ENCODE data around the gene PLCB4. TPM values are rescaled to one million over a fixed set of nuclear protein-coding genes. Genes with fewer than 3 reads are reported as not detected.

Gene PLCB4
- polyA plus RNA-seq, 3 donors = not detected

- no peak overlapping the region for H3K27ac Mint-ChIP-seq
- peaks cover 31 to 59% of the 10 kb centered on the region in 2 donors for H3K4me1 ChIP-seq (ENCODE audit: control insufficient read depth in 1 of 2, insufficient read depth in 2 of 2, low read length in 2 of 2)
- H3K4me3 ChIP-seq (replicated peaks in 1 of 3; ENCODE audit: low read depth in 2 of 3, low read length in 3 of 3) = peak overlapping the region in 1 of 3 experiments; percentile 19
- peaks cover 0 to 2% (median 0%) of the 10 kb centered on the region in 7 donors for H3K9me3 Mint-ChIP-seq
- H4K20me1 ChIP-seq (ENCODE audit: insufficient read depth, low read length) = no peaks in the 10 kb centered on the region
- no CpG with 5 or more reads among the region's 2 CpGs for WGBS (ENCODE audit: insufficient coverage)
- intact Hi-C loops (cut with micrococcal nuclease) = no loop called here
- no peak overlapping the region for H3K27ac ChIP-seq (ENCODE audit: low read depth in 1 of 2, low read length in 2 of 2)
- H3K27me3 ChIP-seq (ENCODE audit: control insufficient read depth in 2 of 2, insufficient read depth in 2 of 2, low read length in 2 of 2) = no peaks in the 10 kb centered on the region
- no peak for TF ChIP-seq CTCF (IDR thresholded peaks at IDR 0.05)
- no peak overlapping the region for H3K9ac ChIP-seq (ENCODE audit: insufficient read depth, low read length, poor library complexity, severe bottlenecking)
- H3K4me3 Mint-ChIP-seq = no peak overlapping the region
- no peaks in the 10 kb centered on the region for H3K9me3 ChIP-seq (replicated peaks in 1 of 2; ENCODE audit: control insufficient read depth in 1 of 2, insufficient read depth in 1 of 2, low read length in 2 of 2)
- no peak for DNase-seq
- H3K27me3 Mint-ChIP-seq (ENCODE audit: low read depth in 3 of 3) = peaks cover 2 to 4% (median 2%) of the 10 kb centered on the region in 3 donors
- no peak overlapping the region for H2AFZ ChIP-seq (ENCODE audit: insufficient read depth, low read depth, low read length, poor library complexity, severe bottlenecking)
- no peak overlapping the region for H3K4me2 ChIP-seq (replicated peaks; ENCODE audit: extremely low read depth, low read length, poor library complexity, severe bottlenecking)
- no peaks in the 10 kb centered on the region for H3K79me2 ChIP-seq (ENCODE audit: insufficient read depth, low read length)
- no peaks in the 10 kb centered on the region for H3K36me3 Mint-ChIP-seq
- peaks cover 50% of the 10 kb centered on the region for H3K4me1 Mint-ChIP-seq
- H3K36me3 ChIP-seq (replicated peaks in 1 of 2; ENCODE audit: control insufficient read depth in 1 of 2, insufficient read depth in 2 of 2, low read length in 2 of 2) = no peaks in the 10 kb centered on the region
Measured at GRCh38 chr20:9488063-9488462, 419.2 kb downstream of the PLCB4 start.

GRCh38 chr20:9490161-9490560 lies 421.3 kb downstream of the PLCB4 start:
- Histone ChIP-seq H3K36me3 (replicated peaks in 1 of 2; ENCODE audit: control insufficient read depth in 1 of 2, insufficient read depth in 2 of 2, low read length in 2 of 2) (no peaks in the 10 kb centered on the region), H3K9me3 (replicated peaks in 1 of 2; ENCODE audit: control insufficient read depth in 1 of 2, insufficient read depth in 1 of 2, low read length in 2 of 2) (no peaks in the 10 kb centered on the region), H3K27ac (ENCODE audit: low read depth in 1 of 2, low read length in 2 of 2) (no peak overlapping the region), H3K27me3 (ENCODE audit: control insufficient read depth in 2 of 2, insufficient read depth in 2 of 2, low read length in 2 of 2) (no peaks in the 10 kb centered on the region), H3K79me2 (ENCODE audit: insufficient read depth, low read length) (no peaks in the 10 kb centered on the region), H3K4me2 (replicated peaks; ENCODE audit: extremely low read depth, low read length, poor library complexity, severe bottlenecking) (no peak overlapping the region), H4K20me1 (ENCODE audit: insufficient read depth, low read length) (no peaks in the 10 kb centered on the region), H3K9ac (ENCODE audit: insufficient read depth, low read length, poor library complexity, severe bottlenecking) (no peak overlapping the region), H2AFZ (ENCODE audit: insufficient read depth, low read depth, low read length, poor library complexity, severe bottlenecking) (no peak overlapping the region), H3K4me3 (replicated peaks in 1 of 3; ENCODE audit: low read depth in 2 of 3, low read length in 3 of 3) (no peak overlapping the region), H3K4me1 (ENCODE audit: control insufficient read depth in 1 of 2, insufficient read depth in 2 of 2, low read length in 2 of 2) (peaks cover 23 to 50% of the 10 kb centered on the region in 2 donors)
- Mint-ChIP-seq H3K4me3 (no peak overlapping the region), H3K27ac (peak overlapping the region in 1 of 7 donors; percentile 77), H3K36me3 (peaks cover 0 to 3% of the 10 kb centered on the region in 2 donors), H3K27me3 (ENCODE audit: low read depth in 3 of 3) (peaks cover 3 to 4% (median 3%) of the 10 kb centered on the region in 3 donors), H3K4me1 (peaks cover 39% of the 10 kb centered on the region), H3K9me3 (peaks cover 0 to 3% (median 2%) of the 10 kb centered on the region in 7 donors)
- no peak for TF ChIP-seq CTCF (IDR thresholded peaks at IDR 0.05)
- intact Hi-C loops (cut with micrococcal nuclease) = no loop called here
- DNase-seq = no peak
- WGBS (ENCODE audit: insufficient coverage) = 100% methylated on average over 3 of the region's 3 CpGs

Data from CD14-positive monocyte (primary cell).